Cardiac muscle cell (in vitro differentiated cells and primary cell): Measurements from ENCODE around the gene ROM1. TPM values are rescaled to one million over a fixed set of nuclear protein-coding genes. Genes with fewer than 3 reads are reported as not detected.
A peak's percentile ranks its signal among the peaks of the same experiment; 100 is the strongest.

Experiments
- DNase-seq, 2 donors: peaks; one replicate each; pipeline versions ENCODE4 v3.0.0 to v3.0.0-alpha.2; 2010 to 2017; ENCODE audit warnings: low read depth in 1 of 2, low spot score in 1 of 2
- H3K27ac ChIP-seq: fragments of 200-600 bp; sonication (generic); 2 replicates; pipeline ENCODE4 v1.5.1; 2016
- H3K27me3 ChIP-seq: fragments of 200-600 bp; sonication (generic); 2 replicates; pipeline ENCODE4 v1.6.0; 2016; ENCODE audit warnings: control low read depth
- H3K36me3 ChIP-seq: fragments of 200-600 bp; sonication (generic); 2 replicates; pipeline ENCODE4 v1.5.1; 2016; ENCODE audit warnings: control low read depth
- H3K4me1 ChIP-seq: fragments of 200-600 bp; sonication (generic); 2 replicates; pipeline ENCODE4 v1.8.1; 2017; ENCODE audit warnings: low read depth, mild to moderate bottlenecking, mixed run types
- H3K4me3 ChIP-seq: fragments of 200-600 bp; sonication (generic); 2 replicates; pipeline ENCODE4 v1.5.1; 2016; ENCODE audit warnings: mild to moderate bottlenecking
- H3K9me3 ChIP-seq: fragments of 200-600 bp; sonication (generic); 2 replicates; pipeline ENCODE4 v1.5.1; 2017; ENCODE audit warnings: low read depth, mild to moderate bottlenecking, control low read depth
- CTCF ChIP-seq: IDR thresholded peaks from 2 replicates; pipeline ENCODE4 v1.5.1; 2012; ENCODE audit warnings: low read depth, mild to moderate bottlenecking, low read length
- polyA plus RNA-seq: library from polyadenylated mRNA; unstranded; fragments of >200 nt; fragmentation: Nextera tagmentation; extraction: Ambion mirVana; gene quantifications from 2 replicates; pipeline ENCODE4 v1.2.1, GENCODE V29; 2016
- total RNA-seq: library from RNA; depleted of rRNA; stranded (reverse); fragments of >200 nt; gene quantifications from 2 replicates; pipeline ENCODE4 v1.2.3, GENCODE V29; 2016

The ROM1 gene
- total and polyA plus RNA-seq, 2 experiments from 2014 or later: 3.3 to 6.9 TPM

- H3K4me1 ChIP-seq: peaks cover 9% of the 10 kb centered on the region
- peaks cover 51% of the 10 kb centered on the region for H3K36me3 ChIP-seq
- no peaks in the 10 kb centered on the region for H3K9me3 ChIP-seq
- H3K27ac ChIP-seq: peak overlapping the region; percentile 83
- DNase-seq: no peak
- no peaks in the 10 kb centered on the region for H3K27me3 ChIP-seq
- H3K4me3 ChIP-seq: peak overlapping the region; percentile 65
- TF ChIP-seq CTCF: no peak
These were observed 40.6 kb upstream of the ROM1 start for GRCh38 chr11:62572431-62572830.

GRCh38 chr11:62573006-62573591 lies 40.0 kb upstream of the ROM1 start:
- Histone ChIP-seq H3K27me3 (no peaks in the 10 kb centered on the region), H3K36me3 (peaks cover 44% of the 10 kb centered on the region), H3K4me3 (peak overlapping the region; percentile 65), H3K27ac (peak overlapping the region; percentile 83), H3K9me3 (no peaks in the 10 kb centered on the region), H3K4me1 (peaks cover 9% of the 10 kb centered on the region)
- no peak for TF ChIP-seq CTCF
- peak; percentile 30 to 44 for DNase-seq

GRCh38 chr11:62573592-62574362 lies 39.3 kb upstream of the ROM1 start, which contains the start of gene EEF1G:
Gene EEF1G, minus strand, starts transcription at chr11:62573891. Its CDS starts 49 bp downstream, at chr11:62573842.
- H3K4me1 ChIP-seq: peaks cover 9% of the 10 kb centered on the region
- DNase-seq: peak; percentile 100
- peak within 1 kb of the TSS; percentile 65 for H3K4me3 ChIP-seq
- peaks cover 46% of the 10 kb centered on the region for H3K36me3 ChIP-seq
- no peak for TF ChIP-seq CTCF
- H3K27ac ChIP-seq: peak within 1 kb of the TSS; percentile 85
- no peaks in the 10 kb centered on the region for H3K9me3 ChIP-seq
- H3K27me3 ChIP-seq: no peaks in the 10 kb centered on the region

GRCh38 chr11:62574363-62575071 lies 38.5 kb upstream of the ROM1 start:
- H3K4me1 ChIP-seq: peaks cover 9% of the 10 kb centered on the region
- H3K36me3 ChIP-seq: peaks cover 41% of the 10 kb centered on the region
- DNase-seq: peak in 1 of 2 donors; percentile 43
- H3K27ac ChIP-seq: peak overlapping the region; percentile 85
- no peak for TF ChIP-seq CTCF
- no peaks in the 10 kb centered on the region for H3K27me3 ChIP-seq
- peak overlapping the region; percentile 39 for H3K4me3 ChIP-seq
- no peaks in the 10 kb centered on the region for H3K9me3 ChIP-seq

- H3K27ac ChIP-seq: peak overlapping the region; percentile 85
- peak overlapping the region; percentile 39 for H3K4me3 ChIP-seq
- peaks cover 9% of the 10 kb centered on the region for H3K4me1 ChIP-seq
- TF ChIP-seq CTCF: no peak
- no peaks in the 10 kb centered on the region for H3K9me3 ChIP-seq
- H3K27me3 ChIP-seq: no peaks in the 10 kb centered on the region
- peaks cover 41% of the 10 kb centered on the region for H3K36me3 ChIP-seq
- no peak for DNase-seq
These were observed 37.9 kb upstream of the ROM1 start for GRCh38 chr11:62575156-62575555.
